HCT116 (cell line): ENCODE results near the gene PRPF40A. TPM values are rescaled to one million over a fixed set of nuclear protein-coding genes. Genes with fewer than 3 reads are reported as not detected.

ENCODE experiments used
- ATAC-seq: fragments of 200-7000 bp; cut with Tn5 transposase; 2 replicates; pipeline ENCODE4 v1.9.1; 2020; ENCODE audit warnings: mild to moderate bottlenecking, moderate library complexity
- BruUV-seq: library from RNA; stranded (reverse); fragments of 400-500 nt; replicated peaks from 2 replicates; lab custom pipeline; 2021; lab: Mats Ljungman, UMichigan
- CTCF ChIA-PET: fragments of 300-600 bp; sonication (Branson Sonifier 250); formaldehyde crosslinking; loops from one replicate; lab custom pipeline; 2021; ENCODE audit warnings: antibody characterized with exemption; lab: Charles Lee
- POLR2A ChIA-PET: fragments of 300-600, 350-600 bp; sonication (Branson Sonifier 250); formaldehyde crosslinking; loops from one replicate; lab custom pipeline; 2021; ENCODE audit warnings: antibody characterized with exemption; lab: Charles Lee
- RAD21 ChIA-PET, 2 experiments: fragments of 300-600 bp; sonication (Branson Sonifier 250); formaldehyde crosslinking; loops; one replicate each; lab custom pipeline; 2023; ENCODE audit warnings: low total read pairs in 2 of 2; ENCODE audit not compliant: uncharacterized antibody in 2 of 2, unreplicated experiment in 2 of 2, low non-redundant PET in 1 of 2; lab: Charles Lee
- DNase-seq: peaks from one replicate; pipeline ENCODE4 v3.0.0-alpha.2; 2010; ENCODE audit warnings: low read depth, low spot score
- H2AFZ ChIP-seq: fragments of 200-600 bp; shearing (Covaris generic), sonication (generic); 2 replicates; pipeline ENCODE4 v1.6.1; 2017; ENCODE audit warnings: low read depth, mixed run types, mixed read lengths, antibody characterized with exemption, low read length; ENCODE audit not compliant: poor library complexity, severe bottlenecking
- H3K27ac ChIP-seq: 2 replicates; pipeline ENCODE4 v1.5.1; 2012; ENCODE audit warnings: low read depth, low read length
- H3K27me3 ChIP-seq: fragments of 200-600 bp; sonication (generic); 2 replicates; pipeline ENCODE4 v1.6.1; 2016; ENCODE audit warnings: mixed run types, low read length, mixed read lengths; ENCODE audit not compliant: insufficient read depth
- H3K36me3 ChIP-seq, 2 experiments: fragments of 200-500 bp in 1 of 2; fragments of 200-600 bp in 1 of 2; sonication (Bioruptor generic) in 1 of 2; sonication (generic) in 1 of 2; 2 replicates each; pipeline versions ENCODE4 v1.5.1 to v1.6.1; 2014 to 2016; ENCODE audit warnings: low read length in 2 of 2, inconsistent platforms in 1 of 2, mixed read lengths in 1 of 2, mixed run types in 1 of 2; ENCODE audit not compliant: insufficient read depth in 2 of 2, control insufficient read depth in 1 of 2
- H3K4me1 ChIP-seq, 2 experiments: fragments of 200-600 bp in 1 of 2; sonication (generic) in 1 of 2; 2 replicates each; pipeline versions ENCODE4 v1.5.1 to v1.6.1; 2012 to 2017; ENCODE audit warnings: low read length in 2 of 2, inconsistent platforms in 1 of 2, mild to moderate bottlenecking in 1 of 2, mixed read lengths in 1 of 2, mixed run types in 1 of 2, moderate library complexity in 1 of 2; ENCODE audit not compliant: insufficient read depth in 2 of 2, control insufficient read depth in 1 of 2
- H3K4me2 ChIP-seq: fragments of 200-600 bp; sonication (generic); 2 replicates; pipeline ENCODE4 v1.6.1; 2017; ENCODE audit warnings: mixed run types, low read length, mixed read lengths
- H3K4me3 ChIP-seq, 2 experiments: fragments of 200-600 bp in 1 of 2; sonication (generic) in 1 of 2; replicated peaks in 1 of 2; 2 replicates each; pipeline ENCODE4 v1.5.1; 2011 to 2016; ENCODE audit warnings: low read length in 2 of 2, control low read depth in 1 of 2, low read depth in 1 of 2, mild to moderate bottlenecking in 1 of 2, mixed read lengths in 1 of 2, mixed run types in 1 of 2
- H3K79me2 ChIP-seq: fragments of 200-600 bp; sonication (generic); 2 replicates; pipeline ENCODE4 v1.6.1; 2017; ENCODE audit warnings: mild to moderate bottlenecking, mixed run types, low read length, moderate library complexity, mixed read lengths; ENCODE audit not compliant: insufficient read depth
- H3K9ac ChIP-seq: fragments of 200-600 bp; sonication (generic); 2 replicates; pipeline ENCODE4 v1.6.1; 2016; ENCODE audit warnings: low read length, mixed read lengths
- H3K9me2 ChIP-seq: fragments of 200-600 bp; sonication (generic), shearing (Covaris generic); 2 replicates; pipeline ENCODE4 v1.6.1; 2017; ENCODE audit warnings: mixed run types, mild to moderate bottlenecking, moderate library complexity; ENCODE audit not compliant: insufficient read depth
- H3K9me3 ChIP-seq, 2 experiments: fragments of 200-500 bp in 1 of 2; fragments of 200-600 bp in 1 of 2; sonication (Bioruptor generic) in 1 of 2; sonication (generic) in 1 of 2; 2 replicates each; pipeline ENCODE4 v1.6.1; 2014 to 2017; ENCODE audit warnings: low read length in 2 of 2, mixed read lengths in 2 of 2, inconsistent platforms in 1 of 2, low read depth in 1 of 2, mild to moderate bottlenecking in 1 of 2, mixed run types in 1 of 2, moderate library complexity in 1 of 2; ENCODE audit not compliant: control insufficient read depth in 1 of 2, insufficient read depth in 1 of 2
- H4K20me1 ChIP-seq: fragments of 200-600 bp; sonication (generic), shearing (Covaris generic); 2 replicates; pipeline ENCODE4 v1.6.1; 2017; ENCODE audit warnings: mixed run types, mild to moderate bottlenecking, moderate library complexity; ENCODE audit not compliant: insufficient read depth
- POLR2A ChIP-seq: IDR thresholded peaks from 2 replicates; pipeline ENCODE4 v1.7.0; 2011; ENCODE audit warnings: borderline replicate concordance; ENCODE audit not compliant: insufficient read depth, insufficient read length; ENCODE audit errors: extremely low read depth
- POLR2AphosphoS5 ChIP-seq: IDR thresholded peaks from 2 replicates; pipeline ENCODE4 v1.6.1; 2011; ENCODE audit warnings: mild to moderate bottlenecking, low read depth, low read length, moderate library complexity
- RAD21 ChIP-seq: IDR thresholded peaks from 2 replicates; pipeline ENCODE4 v1.6.1; 2012; ENCODE audit warnings: low read depth, mild to moderate bottlenecking
- REST ChIP-seq: IDR thresholded peaks from 2 replicates; pipeline ENCODE4 v1.6.1; 2012; ENCODE audit warnings: low read depth
- TCF7L2 ChIP-seq: IDR thresholded peaks from 2 replicates; pipeline ENCODE4 v1.7.0; 2011; ENCODE audit warnings: borderline replicate concordance, inconsistent platforms; ENCODE audit not compliant: insufficient read depth, insufficient read length; ENCODE audit errors: extremely low read depth
- ZFX ChIP-seq: fragments of 450-650 bp; IDR thresholded peaks from 2 replicates; pipeline ENCODE4 v1.6.1; 2017
- intact Hi-C: fragments of 100-400 bp; cut with micrococcal nuclease; formaldehyde crosslinking; loops from 2 replicates; pipeline ENCODE4 v1.10.0; 2022
- total RNA-seq: library from RNA; stranded (reverse); gene quantifications from one replicate; pipeline ENCODE4 v1.2.1, GENCODE V29; 2021; ENCODE audit not compliant: unreplicated experiment
- TF ChIP-seq, protein P1 (sequence below): IDR thresholded peaks from 2 replicates; pipeline ENCODE4 v1.6.1; 2011; ENCODE audit warnings: mild to moderate bottlenecking, low read length, moderate library complexity; ENCODE audit not compliant: insufficient replicate concordance; ENCODE audit errors: extremely low read depth

The PRPF40A gene
- total RNA-seq, 1 experiment from 2014 or later, result 171 TPM

DNA sequence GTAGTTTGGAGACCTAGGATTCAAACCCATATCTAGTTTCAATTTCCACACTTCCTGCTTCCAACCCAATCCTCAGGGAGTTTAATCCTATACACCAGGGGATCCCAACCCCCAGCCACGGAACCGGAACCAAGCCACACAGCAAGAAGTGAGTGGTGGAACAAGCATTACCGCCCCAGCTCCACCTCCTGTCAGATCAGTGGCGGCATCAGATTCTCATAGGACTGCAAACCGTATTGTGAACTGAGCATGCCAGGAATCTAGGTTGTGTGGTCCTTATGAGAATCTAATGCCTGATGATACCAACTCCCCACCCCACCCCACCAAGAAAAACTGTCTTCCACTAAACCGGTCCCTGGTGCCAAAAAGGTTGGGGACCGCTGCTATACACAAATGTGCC, 52.5 kb downstream of the PRPF40A start (continued):
- TF ChIP-seq POLR2AphosphoS5, result no peak
- TF ChIP-seq, protein P1, sequence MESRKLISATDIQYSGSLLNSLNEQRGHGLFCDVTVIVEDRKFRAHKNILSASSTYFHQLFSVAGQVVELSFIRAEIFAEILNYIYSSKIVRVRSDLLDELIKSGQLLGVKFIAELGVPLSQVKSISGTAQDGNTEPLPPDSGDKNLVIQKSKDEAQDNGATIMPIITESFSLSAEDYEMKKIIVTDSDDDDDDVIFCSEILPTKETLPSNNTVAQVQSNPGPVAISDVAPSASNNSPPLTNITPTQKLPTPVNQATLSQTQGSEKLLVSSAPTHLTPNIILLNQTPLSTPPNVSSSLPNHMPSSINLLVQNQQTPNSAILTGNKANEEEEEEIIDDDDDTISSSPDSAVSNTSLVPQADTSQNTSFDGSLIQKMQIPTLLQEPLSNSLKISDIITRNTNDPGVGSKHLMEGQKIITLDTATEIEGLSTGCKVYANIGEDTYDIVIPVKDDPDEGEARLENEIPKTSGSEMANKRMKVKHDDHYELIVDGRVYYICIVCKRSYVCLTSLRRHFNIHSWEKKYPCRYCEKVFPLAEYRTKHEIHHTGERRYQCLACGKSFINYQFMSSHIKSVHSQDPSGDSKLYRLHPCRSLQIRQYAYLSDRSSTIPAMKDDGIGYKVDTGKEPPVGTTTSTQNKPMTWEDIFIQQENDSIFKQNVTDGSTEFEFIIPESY, result no peak

- H2AFZ ChIP-seq, result no peak overlapping the region
- intact Hi-C loops, result no loop called here
- H3K9ac ChIP-seq, result no peak overlapping the region
- ChIA-PET POLR2A (no interaction called here), CTCF (no interaction called here), RAD21 (no interaction called here)
- H3K27ac ChIP-seq, result no peak overlapping the region
- H3K36me3 ChIP-seq, result peaks cover 56 to 67% of the 10 kb centered on the region in 2 experiments
- BruUV-seq, result no TSS peak
- ATAC-seq (no peak), DNase-seq (no peak)
- no peak overlapping the region for H3K4me2 ChIP-seq
- no peaks in the 10 kb centered on the region; the same call in 1 of the 2 replicates for H4K20me1 ChIP-seq
- no peaks in the 10 kb centered on the region for H3K9me3 ChIP-seq
- no peak overlapping the region for H3K4me3 ChIP-seq
- 0 out of 2 replicates have a peak, but pooled peaks cover 11% of the 10 kb centered on the region for H3K79me2 ChIP-seq
- TF ChIP-seq POLR2AphosphoS5 (no peak), ZFX (no peak), RAD21 (no peak), TCF7L2 (no peak), REST (no peak), POLR2A (no peak)
- no peaks in the 10 kb centered on the region for H3K27me3 ChIP-seq
- no peaks in the 10 kb centered on the region for H3K4me1 ChIP-seq
- no peaks in the 10 kb centered on the region for H3K9me2 ChIP-seq
These were observed 56.2 kb downstream of the PRPF40A start for GRCh38 chr2:152661076-152661475.
